OCI-M2 (cell line): ENCODE measurements around the gene ALDOB.

Experiments used
- DNase-seq: peaks from one replicate; lab custom pipeline; 2025; ENCODE audit not compliant: unreplicated experiment; lab: John Stamatoyannopoulos, UW

Gene ALDOB

DNA sequence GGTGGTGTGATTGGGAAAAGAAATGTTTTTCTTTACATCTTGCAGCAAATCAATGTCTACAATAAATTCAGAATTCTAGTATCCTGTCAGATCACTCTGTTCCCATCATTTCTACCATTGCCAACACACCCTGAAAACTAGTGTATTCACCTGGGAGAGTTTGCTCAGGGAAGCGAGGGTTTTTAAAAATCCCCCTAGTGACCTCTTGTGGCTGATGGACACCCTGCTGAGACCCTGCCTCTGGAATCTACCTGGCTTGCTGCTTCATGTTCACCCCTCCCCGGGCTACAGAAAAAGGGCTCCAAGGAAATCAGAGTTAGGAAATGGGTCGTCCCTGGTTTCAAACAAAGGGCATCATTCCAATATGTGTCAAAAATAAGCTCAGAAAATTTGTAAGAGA is 21.4 kb upstream of the ALDOB start:
- no peak for DNase-seq

DNA sequence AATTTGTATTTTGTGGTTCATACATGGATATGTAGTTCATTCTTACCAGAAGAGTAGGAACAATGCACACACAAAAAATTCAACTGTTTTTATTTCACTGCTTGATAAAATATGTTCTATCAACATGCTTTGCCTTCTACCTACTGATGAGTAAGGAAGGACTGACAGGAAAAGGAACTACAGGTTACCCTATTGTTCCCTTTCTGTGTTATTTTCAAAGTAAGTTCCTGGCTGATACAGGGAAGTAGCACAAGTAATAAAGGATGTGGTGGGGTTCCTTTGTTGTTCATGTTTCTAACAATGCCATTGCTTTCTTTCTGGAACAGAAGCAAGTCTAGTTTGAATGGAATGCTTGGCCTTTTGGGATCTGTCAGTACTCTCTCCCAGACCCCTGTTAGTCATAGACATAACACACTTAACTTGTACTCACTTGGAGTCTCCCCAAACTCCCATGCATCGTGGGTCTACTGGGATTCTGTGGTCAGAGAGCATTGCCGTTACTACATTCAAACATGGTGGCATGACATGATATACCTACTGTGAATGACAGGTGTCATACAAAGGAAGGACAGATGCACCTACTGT is 20.2 kb upstream of the ALDOB start:
- DNase-seq, result no peak

DNA sequence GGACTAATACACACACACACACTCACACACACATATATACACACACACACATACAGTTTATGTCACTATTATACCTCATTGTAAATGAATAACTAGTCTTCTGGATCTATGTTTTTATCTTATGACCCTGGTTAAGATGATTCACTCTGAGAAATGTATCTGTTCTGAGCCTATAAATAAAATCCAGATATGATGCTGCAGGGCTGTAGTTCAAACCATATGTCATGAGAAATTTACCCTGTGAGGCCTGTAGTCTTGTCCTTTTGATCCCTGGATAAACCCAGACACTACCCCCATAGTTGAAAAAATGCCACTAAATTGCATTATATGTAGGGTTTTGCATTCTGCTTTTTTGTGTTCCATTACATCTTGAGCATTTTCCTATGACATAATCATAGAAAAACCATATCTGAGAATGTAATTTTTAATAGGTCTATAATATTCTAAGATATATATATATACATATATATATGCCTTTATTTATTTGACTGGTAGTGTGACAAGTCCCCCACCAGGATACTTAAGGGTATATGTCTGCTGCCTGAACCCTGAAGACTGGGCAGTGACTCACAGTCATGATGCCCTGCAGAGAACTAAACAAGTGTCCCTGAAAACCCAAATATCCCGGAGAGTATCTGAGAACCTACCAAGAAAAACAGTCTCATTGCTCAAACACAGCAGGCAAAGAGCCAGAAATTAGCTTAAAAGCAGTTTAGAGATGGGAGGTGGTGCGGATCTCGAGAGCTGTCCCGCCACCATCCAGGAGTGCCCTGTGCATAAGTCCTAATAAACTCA is 18.4 kb upstream of the ALDOB start:
- no peak for DNase-seq

DNA sequence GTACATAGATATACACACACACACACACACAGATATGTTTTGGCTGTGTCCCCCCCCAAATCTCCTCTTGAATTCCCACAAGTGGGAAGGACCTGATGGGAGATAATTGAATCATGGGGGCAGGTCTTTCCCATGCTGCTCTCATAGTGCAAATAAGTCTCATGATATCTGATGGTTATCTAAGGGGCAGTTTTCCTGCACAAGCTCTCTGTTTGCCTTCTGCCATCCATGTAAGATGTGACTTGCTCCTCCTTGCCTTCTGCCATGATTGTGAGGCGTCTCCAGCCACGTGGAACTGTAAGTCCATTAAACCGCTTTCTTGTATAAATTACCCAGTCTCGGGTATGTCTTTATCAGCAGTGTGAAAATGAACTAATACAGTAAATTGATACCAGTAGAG is 15.9 kb upstream of the ALDOB start:
- no peak for DNase-seq

DNA sequence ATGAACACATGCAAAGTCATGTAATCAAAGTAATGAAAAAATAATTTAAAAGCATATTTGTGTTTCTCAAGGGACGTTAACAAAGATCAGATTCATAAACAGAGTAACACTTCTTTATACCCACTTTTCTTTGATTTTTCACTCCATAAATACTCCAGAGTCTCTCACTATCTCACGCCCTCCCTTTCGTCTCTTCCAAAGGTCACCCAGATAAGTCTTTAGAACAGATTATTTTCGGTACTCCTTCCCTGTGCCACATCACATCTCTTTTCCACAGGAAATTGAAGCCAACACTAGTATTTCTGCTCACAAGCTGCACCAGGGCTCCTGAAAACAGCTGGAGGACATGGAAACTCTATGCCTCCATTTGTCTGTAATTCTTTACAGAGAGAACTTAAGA is 15.4 kb upstream of the ALDOB start:
- DNase-seq, result no peak

DNA sequence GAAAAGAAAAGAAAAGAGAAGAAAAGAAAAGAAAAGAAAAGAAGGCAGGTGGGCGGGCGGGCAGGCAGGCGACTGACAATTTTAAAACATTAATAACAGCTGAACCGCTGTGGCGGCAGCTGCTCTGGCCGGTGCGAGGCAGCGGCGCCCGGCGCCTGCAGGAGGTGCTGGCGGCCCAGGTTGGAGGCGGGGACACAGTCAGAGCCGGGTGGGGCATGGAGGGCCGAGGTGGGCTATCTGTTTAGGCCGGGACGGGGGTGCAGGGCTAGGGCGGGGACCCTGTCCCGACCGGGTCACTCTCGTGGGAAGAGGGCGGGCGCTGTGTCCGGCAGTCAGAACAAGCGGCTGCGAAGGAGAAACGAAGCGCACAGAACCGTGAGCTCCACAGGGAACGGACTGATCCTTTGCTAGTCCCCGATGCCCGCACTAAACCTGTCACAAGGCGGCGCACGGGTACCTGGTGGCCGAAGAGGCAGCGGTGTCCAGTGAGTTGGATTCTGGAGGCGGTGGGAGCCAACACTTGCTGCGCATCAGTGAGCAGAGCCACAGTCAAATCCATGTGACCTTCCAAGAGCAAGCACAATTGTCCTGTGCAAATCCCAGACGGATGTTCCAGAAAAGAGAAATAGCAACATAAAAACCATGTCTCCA is 13.6 kb upstream of the ALDOB start:
- peak; percentile 51 for DNase-seq

DNA sequence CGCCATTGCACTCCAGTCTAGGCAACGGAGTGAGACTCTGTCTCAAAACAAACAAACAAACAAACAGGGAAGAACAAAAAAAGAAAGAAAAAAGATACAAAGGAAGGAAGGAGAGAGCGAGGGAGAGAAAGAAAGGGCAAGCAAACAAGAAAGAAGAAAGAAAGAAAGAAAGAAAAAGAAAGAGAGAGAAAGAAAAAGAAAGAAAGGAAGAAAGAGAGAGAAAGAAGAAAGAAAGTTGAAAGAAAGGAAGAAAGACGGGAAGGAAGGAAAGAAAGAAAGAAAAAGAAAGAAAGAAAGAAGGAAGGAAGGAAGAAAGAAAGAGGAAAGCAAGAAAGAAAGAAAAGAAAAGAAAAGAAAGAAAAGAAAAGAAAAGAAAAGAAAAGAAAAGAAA is 13.1 kb upstream of the ALDOB start:
- no peak for DNase-seq

DNA sequence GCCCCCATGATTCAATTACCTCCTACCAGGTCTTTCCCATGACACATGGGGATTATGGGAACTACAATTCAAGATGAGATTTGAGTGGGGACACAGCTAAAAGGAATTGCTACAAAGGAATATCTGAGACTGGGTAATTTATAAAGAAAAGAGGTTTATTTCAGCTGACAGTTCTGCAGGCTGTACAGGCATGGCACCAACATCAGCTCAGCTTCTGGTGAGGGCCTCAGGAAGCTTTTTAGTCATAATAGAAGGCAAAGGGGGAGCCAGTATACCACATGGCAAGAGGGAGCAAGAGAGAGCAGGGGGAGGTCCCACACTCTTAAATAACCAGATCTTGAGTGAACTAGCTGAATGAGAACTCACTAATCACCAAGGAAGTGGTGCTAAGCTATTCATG is 11.2 kb upstream of the ALDOB start:
- no peak for DNase-seq

DNA sequence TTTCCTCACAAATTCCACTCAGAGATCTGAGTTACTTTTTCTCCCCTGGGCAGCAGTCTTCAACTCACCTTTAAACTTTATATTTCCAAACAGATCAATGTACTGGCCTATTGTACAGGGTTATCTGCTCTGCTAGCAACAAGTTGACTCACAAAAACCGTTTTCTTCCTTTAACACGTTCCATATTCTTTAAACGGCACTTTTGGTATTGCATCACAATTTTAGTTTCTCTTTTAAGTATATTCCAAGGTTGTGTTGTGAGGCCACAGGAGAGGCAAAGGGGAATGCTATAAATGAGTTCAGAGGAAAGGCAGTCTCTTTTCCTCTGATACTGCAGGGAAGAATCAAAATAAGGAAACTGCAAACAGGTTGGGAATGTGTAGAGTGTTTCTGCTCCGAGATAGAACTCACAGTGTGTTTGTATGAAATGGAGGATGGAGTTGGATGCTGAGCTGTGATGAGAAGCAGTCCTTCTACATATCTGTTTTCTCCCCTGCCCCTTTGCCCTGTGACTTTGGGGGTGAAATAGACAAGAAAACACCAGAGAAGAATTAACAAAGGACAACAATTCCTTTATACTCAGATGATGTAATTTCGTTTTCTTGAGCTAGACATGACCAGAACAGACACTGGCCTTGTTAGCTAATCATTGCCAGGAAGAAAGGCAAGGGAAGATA is 9.9 kb upstream of the ALDOB start:
- DNase-seq, result no peak

DNA sequence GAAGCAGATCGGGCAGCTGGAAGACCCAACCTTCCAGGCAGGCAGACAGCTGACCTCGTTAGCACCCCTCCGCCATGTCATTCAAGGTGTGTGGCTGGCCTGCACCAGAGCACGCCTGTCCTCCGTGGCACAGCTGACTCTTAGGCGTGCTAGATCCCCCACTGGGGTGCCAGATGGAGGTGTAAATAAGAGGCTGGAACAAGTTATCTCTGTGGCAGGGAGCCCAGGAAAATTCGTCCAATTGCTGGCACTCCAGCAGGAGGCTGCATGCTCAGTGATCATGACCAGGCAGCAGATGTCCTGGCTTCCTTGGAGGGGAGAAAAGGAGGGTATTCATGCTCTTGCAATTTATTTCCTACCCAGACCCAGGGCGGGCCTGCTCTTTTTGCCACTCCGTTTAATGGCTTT is 7.8 kb upstream of the ALDOB start:
- DNase-seq, result no peak

DNA sequence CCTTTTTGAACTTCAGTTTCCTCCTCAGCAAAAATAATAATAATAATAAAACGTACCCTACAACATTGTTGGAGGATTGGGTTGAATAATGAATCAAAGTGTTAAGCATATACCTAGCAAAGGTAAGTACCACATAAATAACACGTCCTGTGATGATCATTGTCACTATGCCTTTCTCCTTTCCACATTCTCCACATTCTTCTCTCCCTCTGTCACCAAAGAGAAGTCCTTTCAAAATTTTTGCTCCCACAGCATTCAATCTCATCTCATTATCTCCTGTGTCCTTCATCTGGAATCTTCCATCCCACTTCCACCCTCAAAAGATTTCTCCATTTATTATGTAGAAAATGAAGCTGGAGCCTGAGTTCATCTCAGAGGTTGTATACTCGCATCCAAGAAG is 7.2 kb upstream of the ALDOB start:
- no peak for DNase-seq

DNA sequence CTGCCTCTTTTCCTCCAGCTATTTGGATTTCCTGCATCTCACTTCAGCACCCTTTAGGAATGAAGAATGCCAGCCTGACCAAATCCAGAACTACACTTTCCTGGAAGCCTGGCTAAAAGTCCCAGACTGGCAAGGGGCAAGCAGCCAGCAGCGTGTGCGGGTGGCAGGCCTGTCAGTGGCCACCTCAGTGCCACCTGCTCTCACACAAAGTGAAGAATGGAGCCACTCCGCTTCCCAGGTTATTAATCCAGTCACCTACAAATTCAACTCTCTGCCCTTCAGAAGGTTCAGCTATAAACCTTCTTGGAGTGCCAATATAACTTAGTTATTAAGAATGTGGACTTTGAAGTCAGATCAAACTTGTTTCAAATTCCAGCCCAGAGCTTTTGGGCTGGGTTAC is 6.7 kb upstream of the ALDOB start:
- no peak for DNase-seq

DNA sequence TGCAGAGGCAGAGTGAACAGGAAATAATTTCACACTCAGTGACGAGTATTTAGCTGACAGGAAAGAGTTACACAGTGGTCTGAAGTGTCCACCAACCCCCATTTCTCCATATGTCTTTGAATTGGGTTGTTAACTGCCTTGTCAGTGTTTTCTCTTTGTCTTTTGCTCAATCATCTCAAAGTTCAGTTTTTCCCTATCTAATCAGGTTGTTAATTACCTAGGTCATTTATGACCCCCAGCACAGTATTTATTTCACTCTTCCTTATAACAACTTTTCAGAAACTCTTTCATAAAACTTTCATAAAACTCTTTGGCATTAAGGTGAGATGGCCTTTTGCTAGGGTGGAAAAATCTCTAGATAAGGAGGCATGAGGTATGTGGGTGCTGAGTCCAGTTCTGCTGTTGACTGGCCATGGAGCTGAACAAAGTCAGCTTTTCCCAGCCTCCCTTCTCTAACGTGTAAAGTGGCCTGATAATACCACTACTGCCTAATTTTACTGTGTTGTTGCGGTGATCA is 5.2 kb upstream of the ALDOB start:
- no peak for DNase-seq

DNA sequence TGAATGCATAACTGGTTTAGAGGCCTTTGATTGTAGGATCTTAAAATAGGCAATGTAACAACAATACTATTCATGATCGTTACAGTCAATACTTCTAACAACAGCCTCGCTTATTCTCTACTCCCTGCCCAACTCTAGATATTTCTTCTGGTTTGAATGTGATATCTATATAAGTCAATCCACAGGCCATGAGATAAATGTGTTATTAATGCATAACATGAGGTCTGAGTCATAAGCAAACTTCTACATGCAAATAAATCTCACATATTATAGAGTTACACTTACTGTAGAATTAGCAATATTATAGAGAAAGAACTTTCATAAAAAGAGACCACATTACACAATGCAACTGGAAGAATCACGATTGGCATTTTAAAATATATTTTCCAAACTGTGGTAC is 2.9 kb upstream of the ALDOB start:
- no peak for DNase-seq

DNA sequence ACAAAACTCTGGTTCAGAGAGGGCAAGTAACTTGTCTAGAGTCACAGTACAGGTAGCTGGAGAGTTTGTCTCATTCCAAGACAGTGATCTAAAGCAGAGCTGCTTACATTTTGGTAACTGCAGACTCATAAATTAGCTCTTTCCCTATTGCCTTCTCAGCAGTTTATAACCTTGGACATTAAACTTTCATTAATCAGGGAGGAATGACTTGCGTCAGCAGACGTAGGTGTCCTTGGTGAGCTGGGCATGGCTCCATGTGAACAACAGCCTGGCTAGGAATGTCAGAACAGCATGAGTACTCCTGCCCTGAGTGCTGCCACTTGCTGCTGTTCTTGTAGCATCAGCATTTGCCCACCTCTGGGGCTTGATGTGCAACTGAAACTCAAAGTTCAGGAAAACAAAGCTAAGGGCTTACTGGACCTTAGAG is 2.2 kb upstream of the ALDOB start:
- no peak for DNase-seq

DNA sequence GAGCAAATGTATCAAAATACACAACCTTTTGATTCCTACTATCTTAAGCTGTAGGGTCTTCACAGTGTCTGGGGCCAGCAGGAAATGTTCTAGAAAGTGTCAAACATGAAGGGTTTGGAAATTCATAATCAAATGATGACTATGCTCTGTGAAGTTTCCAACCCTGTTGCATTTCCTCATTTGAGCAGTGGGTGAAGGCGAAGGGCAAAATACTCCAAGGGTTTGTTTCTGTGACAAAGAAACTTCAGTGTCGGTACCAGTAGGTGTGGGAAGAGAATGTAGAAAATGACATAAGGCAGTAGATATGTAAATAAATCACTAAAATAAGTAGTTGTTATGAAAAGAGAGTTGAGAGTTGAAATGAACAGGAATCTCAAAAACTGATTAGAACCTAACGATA is 576 bp downstream of the ALDOB start:
- DNase-seq, result no peak

DNA sequence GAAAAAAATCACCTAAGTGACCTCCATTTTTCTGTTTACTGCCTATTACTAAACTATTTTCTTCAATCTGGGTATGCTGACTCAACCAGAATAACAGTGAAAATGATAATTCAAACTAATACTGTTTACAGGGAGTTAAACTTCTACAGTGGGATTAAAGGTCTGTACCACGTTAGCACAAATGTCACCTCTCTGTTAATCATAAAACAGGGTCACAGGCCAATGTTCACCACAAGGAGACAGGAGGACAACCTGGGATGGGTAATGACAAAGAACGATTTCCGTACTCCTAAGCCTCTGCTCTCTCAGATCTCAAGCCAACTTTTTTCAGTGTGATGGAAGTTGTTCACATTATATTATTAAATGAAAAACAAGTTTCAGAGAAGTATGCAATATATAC is 2.3 kb downstream of the ALDOB start:
- DNase-seq, result no peak

DNA sequence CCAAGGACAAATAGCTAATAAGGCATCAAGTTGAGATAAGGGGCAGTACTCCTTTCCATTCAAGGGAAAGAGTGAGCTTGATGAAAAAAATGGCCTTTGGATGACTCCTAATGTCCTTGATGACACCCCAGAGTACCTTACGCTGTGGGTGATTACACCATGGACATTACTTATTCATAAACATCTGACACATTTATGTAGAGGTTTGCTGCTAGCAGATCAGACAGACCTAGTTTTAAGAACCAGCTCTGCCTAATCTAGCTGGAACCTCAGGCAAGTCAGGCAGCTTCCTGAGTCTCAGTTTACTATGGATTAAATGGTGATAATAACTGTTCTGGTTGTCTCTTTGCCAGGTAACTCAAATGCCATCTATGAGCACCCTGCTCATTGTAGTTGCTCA is 2.8 kb downstream of the ALDOB start:
- DNase-seq, result no peak

DNA sequence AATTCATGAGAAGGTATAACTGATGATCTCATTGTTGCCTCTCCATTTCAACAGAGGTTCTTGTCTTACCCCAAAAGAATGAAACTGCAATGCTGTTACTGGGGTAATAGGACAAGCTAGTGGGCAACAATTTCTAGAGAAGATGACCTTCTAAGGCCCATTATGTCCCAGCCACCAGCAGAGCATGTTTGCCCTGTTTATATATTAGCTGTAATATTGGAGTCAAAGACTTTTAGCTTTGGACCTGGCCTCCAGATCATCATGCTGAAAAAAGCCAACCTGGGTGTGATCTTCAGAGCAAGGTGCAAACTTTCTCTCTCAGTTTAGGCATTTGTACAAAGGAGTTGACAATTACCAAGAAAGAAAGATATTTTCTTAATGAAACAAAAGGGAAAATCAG is 3.4 kb downstream of the ALDOB start:
- DNase-seq, result no peak

DNA sequence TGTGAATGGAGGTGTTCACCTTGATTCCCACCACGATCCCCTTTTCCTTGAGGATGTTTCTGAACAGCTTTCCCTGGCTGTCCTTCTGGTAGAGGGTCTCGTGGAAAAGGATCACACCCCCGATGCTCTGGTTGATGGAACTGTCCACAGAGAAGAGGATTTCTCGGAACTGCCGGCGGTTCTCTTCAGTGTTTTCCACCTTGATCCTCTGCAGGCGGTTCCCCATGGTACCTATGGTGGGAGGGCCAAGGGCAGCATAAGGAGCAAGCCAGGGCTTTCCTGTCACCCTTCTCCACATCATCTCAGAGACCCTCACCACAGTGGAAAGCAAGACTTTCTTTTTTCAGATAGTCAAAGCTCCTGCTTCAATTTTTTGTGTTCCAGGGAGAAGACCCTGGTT is 5.8 kb downstream of the ALDOB start:
- no peak for DNase-seq

DNA sequence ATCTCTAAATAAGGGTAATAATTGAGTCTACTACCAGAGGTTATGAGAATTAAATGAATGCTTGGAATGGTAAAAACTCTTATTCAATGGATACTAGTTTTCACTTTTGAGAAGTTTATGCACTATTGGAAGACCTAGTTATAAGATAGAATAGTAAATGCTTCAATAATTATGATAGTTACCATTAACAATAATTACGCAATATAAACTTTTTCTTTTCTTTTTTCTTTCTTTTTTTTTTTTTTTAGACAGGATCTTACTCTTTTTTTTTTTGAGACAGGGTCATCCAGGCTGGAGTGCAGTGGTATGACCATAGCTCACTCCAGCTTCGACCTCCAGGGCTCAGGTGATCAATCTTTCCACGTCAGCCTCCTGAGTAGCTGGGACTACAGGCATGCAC is 6.7 kb downstream of the ALDOB start:
- DNase-seq, result no peak
